Measurements from ENCODE around the gene SPHK2. TPM values are rescaled to one million over a fixed set of nuclear protein-coding genes. Genes with fewer than 3 reads are reported as not detected.

SPHK2 gene
- total and polyA plus RNA-seq, 2 experiments from 2014 or later, result 18.3 to 50.3 TPM

DNA sequence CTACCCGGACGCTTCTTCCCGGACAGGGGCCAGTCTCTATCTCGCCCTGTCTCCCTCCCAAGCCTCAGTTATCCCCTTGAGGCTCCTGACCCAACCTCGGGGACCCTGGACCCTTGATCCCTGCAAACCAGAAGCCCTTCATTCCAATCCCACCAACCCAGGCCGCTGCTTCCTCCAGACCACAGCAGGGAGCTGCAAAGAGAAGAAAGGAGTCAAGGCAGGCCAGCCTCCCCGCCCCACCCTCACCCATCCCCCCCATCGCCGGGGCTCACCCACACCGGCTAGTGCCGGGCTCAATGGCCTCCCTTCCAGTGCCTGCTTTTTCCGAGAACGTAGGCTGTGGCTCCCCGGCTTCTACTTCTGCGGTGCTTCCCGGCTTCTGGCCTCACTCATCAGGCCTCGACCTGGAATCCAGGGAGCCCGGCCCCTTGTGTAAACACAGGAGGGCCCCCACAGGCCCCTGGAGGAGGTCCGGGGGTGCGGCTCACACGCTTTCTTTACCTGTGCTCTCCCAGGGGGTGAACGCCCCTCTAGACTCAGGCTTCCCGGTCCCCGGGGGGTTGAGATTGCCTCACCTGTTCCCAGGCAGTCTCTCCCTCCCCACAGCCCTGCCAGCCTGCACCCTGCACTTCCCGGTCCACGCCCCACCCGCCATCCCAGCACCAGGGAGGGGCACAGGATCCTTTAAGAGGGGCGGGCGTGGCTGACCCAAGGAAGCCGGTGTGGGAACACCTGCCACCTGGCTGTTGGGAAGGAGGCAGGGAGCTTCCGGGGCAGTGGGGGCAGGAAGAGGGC, 4.7 kb upstream of the SPHK2 start, which contains the start of gene FAM83E:
Gene FAM83E, minus strand, starts transcription at position 641 of the 795 bp plus-strand sequence. CDS start 1,704 bp downstream, outside the sequence.
- Mint-ChIP-seq H3K27ac (peak within 1 kb of the TSS; percentile 98), H3K4me3 (peak within 1 kb of the TSS; percentile 61), H3K36me3 (ENCODE audit: low read depth) (peaks cover 53% of the 10 kb centered on the region), H3K4me1 (peaks cover 44% of the 10 kb centered on the region), H3K27me3 (ENCODE audit: insufficient read depth, low read depth, poor library complexity) (peaks cover 43% of the 10 kb centered on the region), H3K9me3 (no peaks in the 10 kb centered on the region; the same call in 1 of the 3 replicates)
- TF ChIP-seq POLR2AphosphoS5 (IDR thresholded peaks at IDR 0.05; ENCODE audit: low read depth) (peak; percentile 68), EZH2phosphoT487 (IDR thresholded peaks at IDR 0.05; ENCODE audit: unreplicated experiment) (no peak)
- TF ChIP-seq, protein P1, sequence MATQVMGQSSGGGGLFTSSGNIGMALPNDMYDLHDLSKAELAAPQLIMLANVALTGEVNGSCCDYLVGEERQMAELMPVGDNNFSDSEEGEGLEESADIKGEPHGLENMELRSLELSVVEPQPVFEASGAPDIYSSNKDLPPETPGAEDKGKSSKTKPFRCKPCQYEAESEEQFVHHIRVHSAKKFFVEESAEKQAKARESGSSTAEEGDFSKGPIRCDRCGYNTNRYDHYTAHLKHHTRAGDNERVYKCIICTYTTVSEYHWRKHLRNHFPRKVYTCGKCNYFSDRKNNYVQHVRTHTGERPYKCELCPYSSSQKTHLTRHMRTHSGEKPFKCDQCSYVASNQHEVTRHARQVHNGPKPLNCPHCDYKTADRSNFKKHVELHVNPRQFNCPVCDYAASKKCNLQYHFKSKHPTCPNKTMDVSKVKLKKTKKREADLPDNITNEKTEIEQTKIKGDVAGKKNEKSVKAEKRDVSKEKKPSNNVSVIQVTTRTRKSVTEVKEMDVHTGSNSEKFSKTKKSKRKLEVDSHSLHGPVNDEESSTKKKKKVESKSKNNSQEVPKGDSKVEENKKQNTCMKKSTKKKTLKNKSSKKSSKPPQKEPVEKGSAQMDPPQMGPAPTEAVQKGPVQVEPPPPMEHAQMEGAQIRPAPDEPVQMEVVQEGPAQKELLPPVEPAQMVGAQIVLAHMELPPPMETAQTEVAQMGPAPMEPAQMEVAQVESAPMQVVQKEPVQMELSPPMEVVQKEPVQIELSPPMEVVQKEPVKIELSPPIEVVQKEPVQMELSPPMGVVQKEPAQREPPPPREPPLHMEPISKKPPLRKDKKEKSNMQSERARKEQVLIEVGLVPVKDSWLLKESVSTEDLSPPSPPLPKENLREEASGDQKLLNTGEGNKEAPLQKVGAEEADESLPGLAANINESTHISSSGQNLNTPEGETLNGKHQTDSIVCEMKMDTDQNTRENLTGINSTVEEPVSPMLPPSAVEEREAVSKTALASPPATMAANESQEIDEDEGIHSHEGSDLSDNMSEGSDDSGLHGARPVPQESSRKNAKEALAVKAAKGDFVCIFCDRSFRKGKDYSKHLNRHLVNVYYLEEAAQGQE (IDR thresholded peaks at IDR 0.05; ENCODE audit: unreplicated experiment), result no peak
- TF ChIP-seq, protein P2, sequence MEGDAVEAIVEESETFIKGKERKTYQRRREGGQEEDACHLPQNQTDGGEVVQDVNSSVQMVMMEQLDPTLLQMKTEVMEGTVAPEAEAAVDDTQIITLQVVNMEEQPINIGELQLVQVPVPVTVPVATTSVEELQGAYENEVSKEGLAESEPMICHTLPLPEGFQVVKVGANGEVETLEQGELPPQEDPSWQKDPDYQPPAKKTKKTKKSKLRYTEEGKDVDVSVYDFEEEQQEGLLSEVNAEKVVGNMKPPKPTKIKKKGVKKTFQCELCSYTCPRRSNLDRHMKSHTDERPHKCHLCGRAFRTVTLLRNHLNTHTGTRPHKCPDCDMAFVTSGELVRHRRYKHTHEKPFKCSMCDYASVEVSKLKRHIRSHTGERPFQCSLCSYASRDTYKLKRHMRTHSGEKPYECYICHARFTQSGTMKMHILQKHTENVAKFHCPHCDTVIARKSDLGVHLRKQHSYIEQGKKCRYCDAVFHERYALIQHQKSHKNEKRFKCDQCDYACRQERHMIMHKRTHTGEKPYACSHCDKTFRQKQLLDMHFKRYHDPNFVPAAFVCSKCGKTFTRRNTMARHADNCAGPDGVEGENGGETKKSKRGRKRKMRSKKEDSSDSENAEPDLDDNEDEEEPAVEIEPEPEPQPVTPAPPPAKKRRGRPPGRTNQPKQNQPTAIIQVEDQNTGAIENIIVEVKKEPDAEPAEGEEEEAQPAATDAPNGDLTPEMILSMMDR (conservative IDR thresholded peaks at IDR 0.05; ENCODE audit: low read depth in 2 of 2), result peak in 1 of 2 experiments; percentile 14; a peak in 1 of 4 replicates
- Histone ChIP-seq H3K27me3 (ENCODE audit: insufficient read depth) (no peaks in the 10 kb centered on the region), H3K27ac (ENCODE audit: low read depth) (peak within 1 kb of the TSS; percentile 99), H2AFZ (no peak within 1 kb of the TSS), H3K36me3 (ENCODE audit: insufficient read depth) (peaks cover 32% of the 10 kb centered on the region), H3K9me2 (ENCODE audit: insufficient read depth) (no peaks in the 10 kb centered on the region), H3K4me1 (ENCODE audit: insufficient read depth) (peaks cover 39% of the 10 kb centered on the region), H3F3A (replicated peaks; ENCODE audit: low read depth) (peaks cover 47% of the 10 kb centered on the region), H3K4me2 (peak within 1 kb of the TSS; percentile 99), H3K79me2 (replicated peaks; ENCODE audit: insufficient read depth) (peaks cover 33% of the 10 kb centered on the region), H3K4me3 (peak within 1 kb of the TSS; percentile 49), H4K20me1 (replicated peaks; ENCODE audit: insufficient read depth) (peaks cover 21% of the 10 kb centered on the region)
- DNase-seq (ENCODE audit: low spot score), result peak; percentile 93
- ATAC-seq, result peak; percentile 29

DNA sequence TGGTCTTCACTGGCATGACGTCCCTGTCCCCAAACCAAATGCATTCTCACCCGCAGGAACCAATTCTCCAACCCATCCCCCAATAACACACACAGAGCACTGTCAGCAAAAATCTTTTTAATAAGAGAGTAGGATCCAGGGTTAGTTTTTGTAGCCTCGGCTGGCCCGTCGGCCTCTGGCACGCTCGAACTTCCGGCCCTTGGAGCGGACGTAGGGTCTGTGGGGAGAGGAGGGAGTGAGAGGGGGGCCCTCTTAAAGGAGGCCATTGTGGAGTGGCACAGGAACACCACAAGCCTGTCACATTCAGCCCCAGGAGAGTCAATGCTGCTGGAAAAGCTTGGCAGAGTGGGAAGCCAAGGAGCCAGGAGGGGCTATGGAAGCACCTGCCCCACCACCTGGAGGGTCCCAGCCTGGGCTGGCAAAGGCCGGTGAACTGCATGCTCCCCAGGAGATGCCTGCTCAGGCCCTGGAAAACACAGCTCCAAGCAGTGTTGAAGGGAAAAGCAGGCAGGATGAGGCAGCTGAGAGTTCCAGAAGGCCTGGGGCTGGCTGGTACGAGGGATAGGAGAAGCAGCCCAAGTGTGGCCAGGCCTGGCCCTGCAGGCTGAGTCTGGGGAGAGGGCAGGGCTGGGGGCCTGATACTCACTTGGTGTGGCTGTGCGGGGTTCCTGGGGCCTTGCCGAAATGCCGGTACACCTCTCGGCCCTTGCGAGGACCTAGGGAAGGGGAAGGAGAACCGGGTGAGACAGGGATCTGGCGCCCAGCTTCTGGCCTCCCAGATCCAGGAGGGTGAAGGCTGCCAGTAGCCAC, 3.9 kb upstream of the SPHK2 start:
- no peak; the same call in 2 of the 3 replicates for ATAC-seq
- H3K27me3 ChIP-seq (ENCODE audit: insufficient read depth), result no peaks in the 10 kb centered on the region
- H3K79me2 ChIP-seq (replicated peaks; ENCODE audit: insufficient read depth), result peaks cover 40% of the 10 kb centered on the region
- peaks cover 52% of the 10 kb centered on the region for H3F3A ChIP-seq (replicated peaks; ENCODE audit: low read depth)
- H4K20me1 ChIP-seq (replicated peaks; ENCODE audit: insufficient read depth), result peaks cover 21% of the 10 kb centered on the region
- peak overlapping the region; percentile 61 for H3K4me3 Mint-ChIP-seq
- H3K36me3 Mint-ChIP-seq (ENCODE audit: low read depth), result peaks cover 53% of the 10 kb centered on the region
- H3K4me3 ChIP-seq, result peak overlapping the region; percentile 49
- peaks cover 32% of the 10 kb centered on the region for H3K36me3 ChIP-seq (ENCODE audit: insufficient read depth)
- TF ChIP-seq CREB1 (CRISPR knock-in tag; IDR thresholded peaks at IDR 0.05; ENCODE audit: low read depth), result peak; percentile 57; the same call in 1 of the 2 replicates
- TF ChIP-seq, protein P3, sequence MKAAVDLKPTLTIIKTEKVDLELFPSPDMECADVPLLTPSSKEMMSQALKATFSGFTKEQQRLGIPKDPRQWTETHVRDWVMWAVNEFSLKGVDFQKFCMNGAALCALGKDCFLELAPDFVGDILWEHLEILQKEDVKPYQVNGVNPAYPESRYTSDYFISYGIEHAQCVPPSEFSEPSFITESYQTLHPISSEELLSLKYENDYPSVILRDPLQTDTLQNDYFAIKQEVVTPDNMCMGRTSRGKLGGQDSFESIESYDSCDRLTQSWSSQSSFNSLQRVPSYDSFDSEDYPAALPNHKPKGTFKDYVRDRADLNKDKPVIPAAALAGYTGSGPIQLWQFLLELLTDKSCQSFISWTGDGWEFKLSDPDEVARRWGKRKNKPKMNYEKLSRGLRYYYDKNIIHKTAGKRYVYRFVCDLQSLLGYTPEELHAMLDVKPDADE (IDR thresholded peaks at IDR 0.05), result no peak
- peaks cover 39% of the 10 kb centered on the region for H3K4me1 ChIP-seq (ENCODE audit: insufficient read depth)
- H3K27me3 Mint-ChIP-seq (ENCODE audit: insufficient read depth, low read depth, poor library complexity), result peaks cover 43% of the 10 kb centered on the region
- H3K27ac ChIP-seq (ENCODE audit: low read depth), result peak overlapping the region; percentile 99
- H3K4me1 Mint-ChIP-seq, result peaks cover 50% of the 10 kb centered on the region
- no peak overlapping the region for H2AFZ ChIP-seq
- peak overlapping the region; percentile 99 for H3K4me2 ChIP-seq
- no peak for DNase-seq (ENCODE audit: low spot score)
- H3K9me3 Mint-ChIP-seq, result no peaks in the 10 kb centered on the region; the same call in 1 of the 3 replicates
- H3K27ac Mint-ChIP-seq, result peak overlapping the region; percentile 98
- no peaks in the 10 kb centered on the region for H3K9me2 ChIP-seq (ENCODE audit: insufficient read depth)

Measured in GM23338 (cell line).